SK-N-SH treated with all-trans-retinoic acid at 6 μM for 48 hours (cell line): ENCODE measurements around the gene TMEM86A.

Source experiments
- ATAC-seq: fragments of 200-7000 bp; cut with Tn5 transposase; 3 replicates; pipeline ENCODE4 v1.9.1; 2020; ENCODE audit warnings: mild to moderate bottlenecking, moderate library complexity
- BACH2 ChIP-seq: fragments of 250-450 bp; sonication (Bioruptor Pico); IDR thresholded peaks from 2 replicates; pipeline ENCODE4 v1.9.0; 2021; ENCODE audit warnings: mild to moderate bottlenecking, borderline replicate concordance
- CSDC2 ChIP-seq: fragments of 250-450 bp; sonication (Bioruptor Pico); IDR thresholded peaks from 2 replicates; pipeline ENCODE4 v1.5.0; 2020; ENCODE audit warnings: mild to moderate bottlenecking, moderate library complexity
- ESRRG ChIP-seq: fragments of 250-450 bp; sonication (Bioruptor Pico); IDR thresholded peaks from 2 replicates; pipeline ENCODE4 v1.6.1; 2021; ENCODE audit warnings: mild to moderate bottlenecking
- GLIS3 ChIP-seq: fragments of 250-450 bp; sonication (Bioruptor Pico); IDR thresholded peaks from 2 replicates; pipeline ENCODE4 v1.5.0; 2020; ENCODE audit warnings: mild to moderate bottlenecking, moderate library complexity
- ISL1 ChIP-seq: fragments of 250-450 bp; sonication (Bioruptor Pico); IDR thresholded peaks from 2 replicates; pipeline ENCODE4 v2.1.2; 2022; ENCODE audit warnings: mild to moderate bottlenecking, moderate library complexity
- PPARA ChIP-seq: fragments of 250-450 bp; sonication (Bioruptor Pico); IDR thresholded peaks from 2 replicates; pipeline ENCODE4 v1.5.0; 2020; ENCODE audit warnings: mild to moderate bottlenecking, borderline replicate concordance
- RARB ChIP-seq: fragments of 250-450 bp; sonication (Bioruptor Pico); IDR thresholded peaks from 2 replicates; pipeline ENCODE4 v1.8.0; 2021; ENCODE audit warnings: mild to moderate bottlenecking, moderate library complexity
- SNAI2 ChIP-seq: fragments of 250-450 bp; sonication (Bioruptor Pico); IDR thresholded peaks from 2 replicates; pipeline ENCODE4 v1.5.0; 2020; ENCODE audit warnings: mild to moderate bottlenecking, moderate library complexity
- TCF4 ChIP-seq: fragments of 250-450 bp; sonication (Bioruptor Pico); IDR thresholded peaks from 2 replicates; pipeline ENCODE4 v1.8.0; 2021; ENCODE audit warnings: mild to moderate bottlenecking, moderate library complexity, borderline replicate concordance
- TOX ChIP-seq: fragments of 250-450 bp; sonication (Bioruptor Pico); IDR thresholded peaks from 2 replicates; pipeline ENCODE4 v1.8.0; 2021; ENCODE audit warnings: mild to moderate bottlenecking, moderate library complexity, borderline replicate concordance
- ZC3H10 ChIP-seq: fragments of 250-450 bp; sonication (Bioruptor Pico); IDR thresholded peaks from 2 replicates; pipeline ENCODE4 v1.5.1; 2021; ENCODE audit warnings: mild to moderate bottlenecking, moderate library complexity
- ZFP3 ChIP-seq: fragments of 250-450 bp; sonication (Bioruptor Pico); IDR thresholded peaks from 2 replicates; pipeline ENCODE4 v1.5.0; 2020; ENCODE audit warnings: mild to moderate bottlenecking, moderate library complexity
- ZNF565 ChIP-seq: fragments of 450-650 bp; formaldehyde crosslinking; conservative IDR thresholded peaks from 2 replicates; pipeline ENCODE4 v1.5.0; 2020; ENCODE audit warnings: low read depth, mild to moderate bottlenecking, moderate library complexity
- ZNF8 ChIP-seq: fragments of 450-650 bp; formaldehyde crosslinking; IDR thresholded peaks from 2 replicates; pipeline ENCODE4 v1.5.0; 2020; ENCODE audit warnings: mild to moderate bottlenecking, moderate library complexity
- TF ChIP-seq, protein P1 (sequence below): fragments of 250-450 bp; sonication (Bioruptor Pico); IDR thresholded peaks from 2 replicates; pipeline ENCODE4 v1.5.1; 2021; ENCODE audit warnings: mild to moderate bottlenecking, moderate library complexity
- TF ChIP-seq, protein P2 (sequence below): fragments of 250-450 bp; sonication (Bioruptor Pico); IDR thresholded peaks from 2 replicates; pipeline ENCODE4 v1.8.0; 2021; ENCODE audit warnings: low read depth, mild to moderate bottlenecking, moderate library complexity, borderline replicate concordance
- TF ChIP-seq, protein P3 (sequence below): fragments of 250-450 bp; sonication (Bioruptor Pico); IDR thresholded peaks from 2 replicates; pipeline ENCODE4 v1.5.0; 2020; ENCODE audit warnings: mild to moderate bottlenecking, moderate library complexity

Gene TMEM86A

DNA sequence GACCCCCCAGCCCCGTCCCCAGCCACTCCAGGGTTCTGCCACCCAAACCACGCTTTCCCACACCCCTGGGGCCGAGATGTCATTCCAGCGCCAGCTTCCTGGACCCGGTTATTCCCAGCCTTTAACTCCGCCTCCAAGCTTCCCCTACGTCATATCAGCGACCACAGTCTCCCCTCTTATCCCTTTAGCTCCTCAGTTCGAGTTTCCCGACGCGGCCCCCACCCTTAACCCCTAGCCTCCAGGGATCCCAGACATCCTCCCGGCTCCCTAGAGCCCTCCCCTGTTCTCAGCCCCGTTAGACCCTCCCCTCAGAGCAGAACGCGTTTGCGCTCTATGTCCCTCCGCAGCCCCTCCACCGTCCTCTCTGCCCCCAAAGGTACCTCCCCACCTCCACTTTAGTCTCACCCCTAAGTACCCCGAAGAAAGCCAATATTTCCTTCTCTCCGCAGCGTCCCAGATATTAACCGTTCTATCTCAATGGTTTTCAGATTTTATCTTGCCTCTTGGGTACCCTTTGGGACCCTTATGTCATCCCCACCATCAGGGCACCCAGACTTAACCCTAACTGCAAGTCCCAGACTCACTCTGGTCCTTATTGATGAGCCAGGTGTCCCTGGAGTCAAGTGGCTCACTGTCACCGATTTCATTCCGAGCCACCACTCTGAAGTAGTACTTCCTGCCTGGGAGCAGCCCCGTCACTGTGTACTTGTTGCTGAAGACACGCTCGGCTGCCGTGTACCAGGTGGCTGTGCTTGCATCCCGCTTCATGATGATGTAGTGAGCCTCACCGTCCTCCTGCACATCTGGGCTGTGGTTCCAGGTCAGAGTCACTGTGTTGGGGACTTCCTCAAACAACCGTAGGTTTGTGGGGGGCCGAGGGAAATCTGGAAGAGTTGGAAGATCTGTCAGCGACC lies 8.0 kb downstream of the TMEM86A start (continued):
- no peak for TF ChIP-seq ISL1
- no peak for TF ChIP-seq ZNF8 (CRISPR knock-in tag)
- TF ChIP-seq ZC3H10 (CRISPR knock-in tag): no peak
- TF ChIP-seq TCF4: no peak
- no peak for TF ChIP-seq BACH2 (CRISPR knock-in tag)
- no peak for TF ChIP-seq ZFP3 (CRISPR knock-in tag)
- TF ChIP-seq, all 23 proteins: peak for 0

DNA sequence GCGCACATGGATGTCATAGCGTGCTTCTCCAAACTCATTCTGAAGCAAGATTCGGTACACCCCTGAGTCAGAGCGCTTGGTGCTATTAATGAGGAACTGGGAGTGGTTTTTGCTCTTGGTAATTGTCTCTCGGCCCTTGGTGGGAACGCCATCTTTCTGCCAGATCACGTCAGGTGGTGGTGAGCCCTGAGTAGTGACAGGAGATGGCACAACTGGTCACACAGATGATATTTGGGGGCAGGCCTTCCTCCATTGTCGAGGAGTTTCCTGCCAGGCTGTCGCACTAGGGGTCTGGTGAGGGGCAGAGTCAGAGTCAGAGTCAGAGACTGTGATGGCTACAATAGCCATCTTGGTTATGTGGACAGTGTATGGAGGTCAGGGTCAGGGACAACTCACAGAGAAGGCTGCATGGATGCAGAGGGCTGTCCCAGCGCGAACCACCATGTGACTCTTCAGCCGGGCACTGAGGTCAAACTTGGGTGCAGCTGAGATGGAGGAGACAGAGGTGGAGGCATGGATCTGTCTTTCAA lies 9.3 kb downstream of the TMEM86A start:
- ATAC-seq: no peak
- TF ChIP-seq CSDC2 (CRISPR knock-in tag): no peak
- no peak for TF ChIP-seq TOX (CRISPR knock-in tag)
- TF ChIP-seq ISL1: no peak
- TF ChIP-seq SNAI2 (CRISPR knock-in tag): no peak
- TF ChIP-seq, protein P1, sequence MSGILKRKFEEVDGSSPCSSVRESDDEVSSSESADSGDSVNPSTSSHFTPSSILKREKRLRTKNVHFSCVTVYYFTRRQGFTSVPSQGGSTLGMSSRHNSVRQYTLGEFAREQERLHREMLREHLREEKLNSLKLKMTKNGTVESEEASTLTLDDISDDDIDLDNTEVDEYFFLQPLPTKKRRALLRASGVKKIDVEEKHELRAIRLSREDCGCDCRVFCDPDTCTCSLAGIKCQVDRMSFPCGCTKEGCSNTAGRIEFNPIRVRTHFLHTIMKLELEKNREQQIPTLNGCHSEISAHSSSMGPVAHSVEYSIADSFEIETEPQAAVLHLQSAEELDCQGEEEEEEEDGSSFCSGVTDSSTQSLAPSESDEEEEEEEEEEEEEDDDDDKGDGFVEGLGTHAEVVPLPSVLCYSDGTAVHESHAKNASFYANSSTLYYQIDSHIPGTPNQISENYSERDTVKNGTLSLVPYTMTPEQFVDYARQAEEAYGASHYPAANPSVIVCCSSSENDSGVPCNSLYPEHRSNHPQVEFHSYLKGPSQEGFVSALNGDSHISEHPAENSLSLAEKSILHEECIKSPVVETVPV (CRISPR knock-in tag): no peak
- TF ChIP-seq, protein P2, sequence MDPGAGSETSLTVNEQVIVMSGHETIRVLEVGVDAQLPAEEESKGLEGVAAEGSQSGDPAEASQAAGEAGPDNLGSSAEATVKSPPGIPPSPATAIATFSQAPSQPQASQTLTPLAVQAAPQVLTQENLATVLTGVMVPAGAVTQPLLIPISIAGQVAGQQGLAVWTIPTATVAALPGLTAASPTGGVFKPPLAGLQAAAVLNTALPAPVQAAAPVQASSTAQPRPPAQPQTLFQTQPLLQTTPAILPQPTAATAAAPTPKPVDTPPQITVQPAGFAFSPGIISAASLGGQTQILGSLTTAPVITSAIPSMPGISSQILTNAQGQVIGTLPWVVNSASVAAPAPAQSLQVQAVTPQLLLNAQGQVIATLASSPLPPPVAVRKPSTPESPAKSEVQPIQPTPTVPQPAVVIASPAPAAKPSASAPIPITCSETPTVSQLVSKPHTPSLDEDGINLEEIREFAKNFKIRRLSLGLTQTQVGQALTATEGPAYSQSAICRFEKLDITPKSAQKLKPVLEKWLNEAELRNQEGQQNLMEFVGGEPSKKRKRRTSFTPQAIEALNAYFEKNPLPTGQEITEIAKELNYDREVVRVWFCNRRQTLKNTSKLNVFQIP (CRISPR knock-in tag): no peak
- no peak for TF ChIP-seq ZFP3 (CRISPR knock-in tag)
- TF ChIP-seq, all 23 proteins: peak for 0

DNA sequence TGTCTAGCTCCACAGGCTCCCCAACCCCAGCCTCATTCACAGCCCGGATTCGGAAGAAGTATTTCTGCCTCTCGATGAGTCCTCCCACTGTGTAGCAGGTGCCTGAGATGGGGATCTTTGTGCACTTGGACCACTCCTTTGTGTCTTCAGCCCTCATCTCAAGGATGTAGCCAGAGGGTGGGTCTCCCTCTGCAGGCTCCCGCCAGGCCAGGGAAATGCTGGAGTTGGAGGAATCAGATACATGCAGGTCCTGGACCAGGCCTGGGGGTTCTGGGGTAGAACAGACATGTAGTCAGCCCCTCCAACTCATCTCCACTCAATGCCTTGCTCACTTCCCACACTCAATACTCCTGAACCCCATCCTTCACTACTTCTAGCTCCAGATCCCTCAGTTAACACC lies 10.8 kb downstream of the TMEM86A start:
- TF ChIP-seq ESRRG: no peak
- no peak for TF ChIP-seq GLIS3 (CRISPR knock-in tag)
- TF ChIP-seq, protein P3, sequence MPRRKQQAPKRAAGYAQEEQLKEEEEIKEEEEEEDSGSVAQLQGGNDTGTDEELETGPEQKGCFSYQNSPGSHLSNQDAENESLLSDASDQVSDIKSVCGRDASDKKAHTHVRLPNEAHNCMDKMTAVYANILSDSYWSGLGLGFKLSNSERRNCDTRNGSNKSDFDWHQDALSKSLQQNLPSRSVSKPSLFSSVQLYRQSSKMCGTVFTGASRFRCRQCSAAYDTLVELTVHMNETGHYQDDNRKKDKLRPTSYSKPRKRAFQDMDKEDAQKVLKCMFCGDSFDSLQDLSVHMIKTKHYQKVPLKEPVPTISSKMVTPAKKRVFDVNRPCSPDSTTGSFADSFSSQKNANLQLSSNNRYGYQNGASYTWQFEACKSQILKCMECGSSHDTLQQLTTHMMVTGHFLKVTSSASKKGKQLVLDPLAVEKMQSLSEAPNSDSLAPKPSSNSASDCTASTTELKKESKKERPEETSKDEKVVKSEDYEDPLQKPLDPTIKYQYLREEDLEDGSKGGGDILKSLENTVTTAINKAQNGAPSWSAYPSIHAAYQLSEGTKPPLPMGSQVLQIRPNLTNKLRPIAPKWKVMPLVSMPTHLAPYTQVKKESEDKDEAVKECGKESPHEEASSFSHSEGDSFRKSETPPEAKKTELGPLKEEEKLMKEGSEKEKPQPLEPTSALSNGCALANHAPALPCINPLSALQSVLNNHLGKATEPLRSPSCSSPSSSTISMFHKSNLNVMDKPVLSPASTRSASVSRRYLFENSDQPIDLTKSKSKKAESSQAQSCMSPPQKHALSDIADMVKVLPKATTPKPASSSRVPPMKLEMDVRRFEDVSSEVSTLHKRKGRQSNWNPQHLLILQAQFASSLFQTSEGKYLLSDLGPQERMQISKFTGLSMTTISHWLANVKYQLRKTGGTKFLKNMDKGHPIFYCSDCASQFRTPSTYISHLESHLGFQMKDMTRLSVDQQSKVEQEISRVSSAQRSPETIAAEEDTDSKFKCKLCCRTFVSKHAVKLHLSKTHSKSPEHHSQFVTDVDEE (CRISPR knock-in tag): no peak
- no peak for TF ChIP-seq ZC3H10 (CRISPR knock-in tag)
- no peak for TF ChIP-seq TCF4
- TF ChIP-seq PPARA (CRISPR knock-in tag): no peak
- TF ChIP-seq, protein P1 (CRISPR knock-in tag): no peak
- no peak for TF ChIP-seq ZNF565
- no peak for TF ChIP-seq RARB (CRISPR knock-in tag)
- TF ChIP-seq CSDC2 (CRISPR knock-in tag): no peak
- no peak for ATAC-seq

DNA sequence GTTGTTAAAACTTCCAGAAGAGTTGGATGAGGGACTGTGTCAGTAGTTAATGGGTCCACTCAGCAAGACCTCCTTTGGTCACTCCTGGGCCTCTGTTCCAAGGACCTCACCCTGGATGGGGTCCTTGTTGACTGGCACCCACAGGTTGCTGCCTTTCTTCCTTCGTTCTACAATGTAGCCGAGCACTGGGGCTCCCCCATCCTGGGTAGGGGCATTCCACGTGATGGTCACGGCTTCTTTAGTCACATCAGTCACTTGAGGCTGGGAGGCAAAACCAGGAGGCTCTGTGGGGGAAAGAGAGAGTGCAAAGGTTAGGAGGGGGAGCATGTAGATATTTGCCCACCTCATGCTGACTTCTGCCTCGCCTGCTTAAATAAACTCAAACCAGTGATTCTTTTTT lies 12.0 kb downstream of the TMEM86A start:
- TF ChIP-seq, protein P1 (CRISPR knock-in tag): no peak
- no peak for TF ChIP-seq TCF4
- TF ChIP-seq ISL1: no peak
- ATAC-seq: no peak
